Panc1 (cell line): Measurements from ENCODE around the gene PTPMT1. TPM values are rescaled to one million over a fixed set of nuclear protein-coding genes. Genes with fewer than 3 reads are reported as not detected.

ENCODE experiments used
- ATAC-seq: fragments of 200-7000 bp; cut with Tn5 transposase; 2 replicates; pipeline ENCODE4 v1.9.1; 2020; ENCODE audit warnings: mild to moderate bottlenecking, moderate library complexity
- BruUV-seq: library from RNA; stranded (reverse); fragments of 400-500 nt; replicated peaks from 2 replicates; lab custom pipeline; 2021; lab: Mats Ljungman, UMichigan
- CTCF ChIA-PET: fragments of 300-600 bp; sonication (Branson Sonifier 250); formaldehyde crosslinking; loops from one replicate; lab custom pipeline; 2022; ENCODE audit warnings: antibody characterized with exemption; lab: Charles Lee
- POLR2A ChIA-PET: fragments of 300-600 bp; sonication (Branson Sonifier 250); formaldehyde crosslinking; loops from one replicate; lab custom pipeline; 2022; ENCODE audit warnings: antibody characterized with exemption; lab: Charles Lee
- DNase-seq: peaks from one replicate; pipeline ENCODE4 v3.0.0-alpha.2; 2010; ENCODE audit warnings: low read depth, low spot score
- H3K27ac ChIP-seq: 2 replicates; pipeline ENCODE4 v1.5.1; 2011; ENCODE audit warnings: mild to moderate bottlenecking, low read length, inconsistent platforms
- H3K27me3 ChIP-seq: fragments of 200-500 bp; sonication (Bioruptor generic); 2 replicates; pipeline ENCODE4 v1.6.0; 2014; ENCODE audit warnings: low read length, inconsistent platforms; ENCODE audit not compliant: control insufficient read depth, insufficient read depth
- H3K36me3 ChIP-seq: fragments of 200-500 bp; sonication (Bioruptor generic); 2 replicates; pipeline ENCODE4 v1.5.1; 2014; ENCODE audit warnings: inconsistent platforms, mild to moderate bottlenecking, low read length, moderate library complexity; ENCODE audit not compliant: control insufficient read depth, insufficient read depth
- H3K4me1 ChIP-seq: 2 replicates; pipeline ENCODE4 v1.5.1; 2011; ENCODE audit warnings: inconsistent platforms, mild to moderate bottlenecking, low read length, moderate library complexity; ENCODE audit not compliant: control insufficient read depth, insufficient read depth
- H3K4me3 ChIP-seq, 2 experiments: 2 replicates each; pipeline ENCODE4 v1.5.1; 2011 to 2012; ENCODE audit warnings: low read depth in 2 of 2, low read length in 2 of 2, mild to moderate bottlenecking in 2 of 2, inconsistent platforms in 1 of 2, moderate library complexity in 1 of 2
- H3K9me3 ChIP-seq: fragments of 200-500 bp; sonication (Bioruptor generic); 2 replicates; pipeline ENCODE4 v1.5.1; 2014; ENCODE audit warnings: low read depth, mild to moderate bottlenecking, inconsistent platforms, low read length, moderate library complexity; ENCODE audit not compliant: control insufficient read depth, insufficient read depth
- CTCF ChIP-seq: fragments of 450-650 bp; IDR thresholded peaks from 2 replicates; pipeline ENCODE4 v1.5.1; 2017; ENCODE audit warnings: mild to moderate bottlenecking
- POLR2AphosphoS5 ChIP-seq: IDR thresholded peaks from 2 replicates; pipeline ENCODE4 v1.6.1; 2012; ENCODE audit warnings: mild to moderate bottlenecking, low read depth, low read length, moderate library complexity
- REST ChIP-seq, 2 experiments: IDR thresholded peaks; 2 replicates each; pipeline ENCODE4 v1.6.1; 2011 to 2012; ENCODE audit warnings: low read depth in 2 of 2, control low read depth in 1 of 2, low read length in 1 of 2, mild to moderate bottlenecking in 1 of 2, moderate library complexity in 1 of 2; ENCODE audit not compliant: insufficient read depth in 1 of 2
- SIN3A ChIP-seq: IDR thresholded peaks from 2 replicates; pipeline ENCODE4 v1.6.1; 2012; ENCODE audit warnings: low read depth, mild to moderate bottlenecking, low read length, moderate library complexity, borderline replicate concordance; ENCODE audit not compliant: insufficient read depth
- TCF7L2 ChIP-seq: IDR thresholded peaks from 2 replicates; pipeline ENCODE4 v1.6.1; 2011; ENCODE audit warnings: mild to moderate bottlenecking, low read depth, low read length, inconsistent platforms
- in situ Hi-C: cut with HindIII; loops from 2 replicates; pipeline ENCODE4 v1.10.0; 2016; ENCODE audit warnings: low sequenced_read_pairs, low pct_unique_long_range_greater_than_20kb
- intact Hi-C: fragments of 100-400 bp; cut with micrococcal nuclease; formaldehyde crosslinking; loops from one replicate; pipeline ENCODE4 v1.10.0; 2022; ENCODE audit not compliant: unreplicated experiment
- total RNA-seq: library from RNA; stranded (reverse); gene quantifications from one replicate; pipeline ENCODE4 v1.2.1, GENCODE V29; 2021; ENCODE audit not compliant: unreplicated experiment

Gene PTPMT1
- total RNA-seq, 1 experiment from 2014 or later, result 81.0 TPM

DNA sequence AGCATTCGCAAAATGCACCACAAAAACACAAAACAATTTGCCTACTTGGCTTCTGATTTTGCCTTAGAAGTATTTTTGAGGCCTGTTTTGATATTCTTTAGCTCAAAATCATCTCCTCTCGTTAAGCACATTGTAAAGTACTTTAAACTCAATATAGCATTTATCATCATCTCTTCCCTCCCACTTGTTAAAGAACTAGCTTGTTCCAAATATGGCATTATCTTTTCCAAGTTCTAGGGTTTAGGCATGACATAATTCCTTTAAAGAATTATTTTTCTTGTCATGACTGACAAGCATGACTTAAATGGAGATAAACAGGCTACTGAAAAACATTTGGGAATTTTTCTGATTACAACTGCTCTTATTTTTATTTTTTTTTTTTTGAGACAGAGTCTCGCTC lies 33.7 kb upstream of the PTPMT1 start:
- no peak for ATAC-seq
- CTCF ChIA-PET, result no interaction called here
- Histone ChIP-seq H3K4me1 (peaks cover 10% of the 10 kb centered on the region), H3K4me3 (no peak overlapping the region), H3K27me3 (no peaks in the 10 kb centered on the region), H3K9me3 (no peaks in the 10 kb centered on the region), H3K36me3 (no peaks in the 10 kb centered on the region), H3K27ac (no peak overlapping the region)
- no peak for DNase-seq
- TF ChIP-seq TCF7L2 (no peak), CTCF (no peak), POLR2AphosphoS5 (no peak), SIN3A (no peak), REST (IDR thresholded peaks at IDR 0.05; ENCODE audit: insufficient read depth in 1 of 2, low read depth in 2 of 2, low read length in 1 of 2) (no peak)
- intact Hi-C loops, result no loop called here
- TSS peak; percentile 46 for BruUV-seq
- in situ Hi-C loops, result no loop called here
- POLR2A ChIA-PET, result interaction anchor here (0.6 kb wide), 1 partner anchor 12 kb away, joined by 3 read pairs; no protein-coding TSS in a partner anchor

DNA sequence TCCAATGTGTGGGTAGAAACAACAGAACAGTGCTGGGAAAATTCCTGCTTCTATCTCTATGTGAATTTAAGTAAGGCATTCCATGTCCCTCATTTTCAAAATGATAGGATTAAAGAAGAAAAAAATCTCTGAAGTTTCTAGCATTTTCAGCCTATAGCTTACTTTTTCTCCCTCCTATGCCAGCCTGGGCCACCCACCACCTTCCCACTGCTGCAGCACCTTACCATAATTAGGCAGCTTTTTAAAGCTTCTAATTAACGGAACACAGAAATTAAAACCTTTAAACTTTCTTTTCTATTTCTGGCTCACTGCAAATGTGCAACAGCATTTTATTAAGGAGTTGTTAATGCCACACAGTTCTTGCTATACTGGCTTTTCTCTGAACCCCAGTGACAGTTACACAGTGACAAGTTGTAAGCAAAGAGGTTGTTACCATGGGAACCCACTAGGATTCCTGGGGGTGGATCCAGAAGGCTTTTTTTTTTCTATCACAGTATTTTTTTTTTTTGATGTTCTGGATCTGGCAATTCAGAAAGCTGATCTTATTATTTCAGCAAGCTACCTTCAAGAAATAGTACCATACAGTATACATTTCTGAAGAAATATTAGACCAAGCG lies 32.7 kb upstream of the PTPMT1 start:
- Histone ChIP-seq H3K4me1 (peaks cover 10% of the 10 kb centered on the region), H3K27ac (no peak overlapping the region), H3K4me3 (no peak overlapping the region), H3K27me3 (no peaks in the 10 kb centered on the region), H3K36me3 (no peaks in the 10 kb centered on the region), H3K9me3 (no peaks in the 10 kb centered on the region)
- no peak for DNase-seq
- ATAC-seq, result no peak
- ChIA-PET CTCF (interaction anchor here (0.7 kb wide), 1 partner anchor 209 kb away, joined by 5 read pairs; no protein-coding TSS in a partner anchor), POLR2A (interaction anchor here (0.7 kb wide), 2 partner anchors 66 to 88 kb away, joined by 4 to 5 read pairs; no protein-coding TSS in a partner anchor)
- in situ Hi-C loops, result no loop called here
- BruUV-seq, result no TSS peak
- intact Hi-C loops, result no loop called here
- TF ChIP-seq POLR2AphosphoS5 (no peak), TCF7L2 (no peak), CTCF (no peak), SIN3A (no peak), REST (IDR thresholded peaks at IDR 0.05; ENCODE audit: insufficient read depth in 1 of 2, low read depth in 2 of 2, low read length in 1 of 2) (no peak)
